GM20000 (cell line): Measurements from ENCODE around the gene SPC24.
"Not testable (repeated sequence)": the region's sequence is repeated elsewhere in the genome, so short reads cannot be mapped to it uniquely, and the experiment has no call there.

Experiments
- DNase-seq: peaks from one replicate; pipeline ENCODE4 v3.0.0; 2012; ENCODE audit warnings: low spot score
- TF ChIP-seq, protein P1 (sequence below): IDR thresholded peaks from 2 replicates; pipeline ENCODE4 v1.5.1; 2012; ENCODE audit warnings: mild to moderate bottlenecking, control low read depth; ENCODE audit errors: extremely low read depth, missing control alignments

The SPC24 gene

DNA sequence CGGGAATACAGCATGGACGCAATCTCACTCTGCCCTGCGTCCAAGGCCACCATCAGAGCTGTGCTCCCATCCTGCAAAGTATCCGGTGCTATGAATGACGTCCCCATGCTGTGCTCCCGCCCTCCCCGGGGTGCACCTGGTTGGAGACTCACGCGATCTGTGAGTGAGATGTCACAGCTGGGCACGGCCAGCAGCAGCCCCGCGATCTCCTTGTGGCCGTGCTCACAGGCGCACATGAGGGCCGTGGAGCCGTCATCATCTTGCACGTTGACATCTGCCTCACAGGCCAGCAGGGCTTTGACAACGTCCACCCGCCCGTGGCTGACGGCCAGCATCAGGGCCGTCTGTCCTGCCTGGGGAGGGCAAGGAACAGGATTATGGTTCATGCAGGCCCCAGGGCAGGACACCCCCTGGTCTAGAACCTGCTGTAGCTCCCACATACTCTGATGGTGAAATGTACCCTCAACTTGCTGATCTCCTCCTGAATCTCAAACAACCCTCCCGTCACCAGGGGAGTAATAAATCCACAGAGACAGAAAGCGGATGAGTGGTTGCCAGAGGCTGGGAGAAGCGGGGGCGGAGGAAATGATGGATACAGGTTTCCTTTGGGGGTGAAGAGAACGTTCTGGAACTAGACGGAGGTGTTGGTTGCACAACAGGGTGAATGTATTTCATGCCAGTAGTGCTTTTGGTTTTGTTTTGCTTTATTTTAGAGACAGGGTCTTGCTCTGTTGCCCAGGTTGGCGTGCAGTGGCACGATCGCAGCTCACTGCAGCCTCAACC lies 14.5 kb upstream of the SPC24 start:
- DNase-seq: no peak
- TF ChIP-seq, protein P1, sequence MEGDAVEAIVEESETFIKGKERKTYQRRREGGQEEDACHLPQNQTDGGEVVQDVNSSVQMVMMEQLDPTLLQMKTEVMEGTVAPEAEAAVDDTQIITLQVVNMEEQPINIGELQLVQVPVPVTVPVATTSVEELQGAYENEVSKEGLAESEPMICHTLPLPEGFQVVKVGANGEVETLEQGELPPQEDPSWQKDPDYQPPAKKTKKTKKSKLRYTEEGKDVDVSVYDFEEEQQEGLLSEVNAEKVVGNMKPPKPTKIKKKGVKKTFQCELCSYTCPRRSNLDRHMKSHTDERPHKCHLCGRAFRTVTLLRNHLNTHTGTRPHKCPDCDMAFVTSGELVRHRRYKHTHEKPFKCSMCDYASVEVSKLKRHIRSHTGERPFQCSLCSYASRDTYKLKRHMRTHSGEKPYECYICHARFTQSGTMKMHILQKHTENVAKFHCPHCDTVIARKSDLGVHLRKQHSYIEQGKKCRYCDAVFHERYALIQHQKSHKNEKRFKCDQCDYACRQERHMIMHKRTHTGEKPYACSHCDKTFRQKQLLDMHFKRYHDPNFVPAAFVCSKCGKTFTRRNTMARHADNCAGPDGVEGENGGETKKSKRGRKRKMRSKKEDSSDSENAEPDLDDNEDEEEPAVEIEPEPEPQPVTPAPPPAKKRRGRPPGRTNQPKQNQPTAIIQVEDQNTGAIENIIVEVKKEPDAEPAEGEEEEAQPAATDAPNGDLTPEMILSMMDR: no peak

DNA sequence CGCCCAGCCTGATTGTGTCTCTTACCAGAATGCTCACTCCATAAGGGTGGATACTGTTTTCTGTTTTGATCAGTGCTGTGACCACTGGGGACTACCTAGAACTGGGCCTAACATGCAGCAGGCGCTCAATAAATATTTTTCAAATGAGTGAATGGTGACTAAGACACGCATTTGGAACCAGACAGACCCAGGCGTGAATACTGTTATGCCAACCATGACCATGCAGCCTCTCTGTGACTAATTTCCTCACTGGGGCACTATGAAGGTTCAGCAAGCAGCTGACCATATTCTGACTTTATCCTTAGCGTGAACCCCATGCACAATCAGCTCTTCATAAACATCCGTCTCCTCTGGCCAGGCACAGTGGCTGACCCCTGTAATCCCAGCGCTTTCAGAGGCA lies 13.0 kb upstream of the SPC24 start:
- no peak for DNase-seq
- TF ChIP-seq, protein P1: no peak

DNA sequence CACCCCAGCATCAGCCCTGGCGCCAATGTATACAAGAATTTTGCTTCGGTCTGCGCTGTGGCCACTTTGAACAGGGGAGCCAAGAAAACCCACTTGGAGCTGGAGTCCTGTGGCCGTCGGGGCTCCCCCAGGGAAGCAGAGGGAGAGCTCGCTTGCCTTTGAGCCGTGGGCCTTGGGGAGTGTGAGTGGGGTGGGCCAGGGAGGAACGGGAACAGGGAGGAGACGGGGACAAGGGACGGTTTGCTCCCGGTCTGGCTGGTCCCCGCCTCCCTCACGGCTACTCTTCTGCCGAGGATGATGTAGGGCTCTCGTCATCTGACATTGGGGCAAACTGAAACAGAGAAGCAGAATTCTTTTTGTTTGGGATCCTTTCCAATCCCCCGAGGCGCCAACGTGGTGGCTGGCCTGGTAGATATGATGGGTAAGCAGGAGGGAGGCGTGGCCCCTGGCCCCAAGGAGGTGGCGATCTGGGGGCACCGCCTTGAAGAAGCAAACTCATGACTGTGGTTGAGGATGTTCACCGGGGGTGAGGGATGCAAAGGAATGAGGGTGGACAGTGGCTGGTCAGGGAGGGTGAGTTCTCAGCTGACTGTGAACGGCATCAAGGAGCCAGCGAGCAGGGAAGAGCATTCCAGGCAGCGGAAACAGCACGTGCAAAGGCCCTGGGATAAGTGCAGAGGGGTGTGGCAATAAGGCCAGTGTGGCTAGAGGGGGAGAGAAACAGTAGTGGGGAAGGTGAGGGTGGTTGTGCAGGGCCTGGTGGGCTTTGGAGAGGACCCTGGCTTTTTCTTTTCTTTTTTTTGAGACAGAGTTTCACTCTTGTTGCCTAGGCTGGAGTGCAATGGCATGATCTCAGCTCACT lies 10.9 kb upstream of the SPC24 start:
- DNase-seq: no peak
- TF ChIP-seq, protein P1: no peak

DNA sequence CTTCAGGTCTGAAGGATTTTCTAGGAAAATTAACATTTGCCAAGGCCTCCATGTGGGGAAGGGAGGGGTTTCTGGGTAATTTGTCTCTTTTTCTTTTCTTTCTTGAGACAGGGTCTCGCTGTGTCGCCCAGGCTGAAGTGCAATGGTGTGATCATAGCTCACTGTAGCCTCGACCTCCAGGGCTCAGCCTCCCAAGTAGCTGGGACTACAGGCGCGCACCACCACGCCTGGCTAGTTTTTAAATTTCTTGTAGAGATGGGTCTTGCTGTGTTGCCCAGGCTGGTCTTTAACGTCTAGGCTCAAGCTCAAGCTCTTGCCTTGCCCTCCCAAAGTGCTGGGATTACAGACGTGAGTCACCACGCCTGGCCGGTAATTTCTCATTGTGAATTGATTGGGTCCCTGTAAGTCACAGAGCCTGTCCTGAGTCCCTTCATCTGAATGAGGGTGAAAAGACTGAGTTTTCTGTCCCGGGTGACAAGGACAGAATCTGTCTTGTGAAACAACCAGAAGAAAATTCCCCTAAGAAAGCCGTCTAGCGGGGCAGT lies 10.0 kb upstream of the SPC24 start:
- TF ChIP-seq, protein P1: no peak
- DNase-seq: no peak

DNA sequence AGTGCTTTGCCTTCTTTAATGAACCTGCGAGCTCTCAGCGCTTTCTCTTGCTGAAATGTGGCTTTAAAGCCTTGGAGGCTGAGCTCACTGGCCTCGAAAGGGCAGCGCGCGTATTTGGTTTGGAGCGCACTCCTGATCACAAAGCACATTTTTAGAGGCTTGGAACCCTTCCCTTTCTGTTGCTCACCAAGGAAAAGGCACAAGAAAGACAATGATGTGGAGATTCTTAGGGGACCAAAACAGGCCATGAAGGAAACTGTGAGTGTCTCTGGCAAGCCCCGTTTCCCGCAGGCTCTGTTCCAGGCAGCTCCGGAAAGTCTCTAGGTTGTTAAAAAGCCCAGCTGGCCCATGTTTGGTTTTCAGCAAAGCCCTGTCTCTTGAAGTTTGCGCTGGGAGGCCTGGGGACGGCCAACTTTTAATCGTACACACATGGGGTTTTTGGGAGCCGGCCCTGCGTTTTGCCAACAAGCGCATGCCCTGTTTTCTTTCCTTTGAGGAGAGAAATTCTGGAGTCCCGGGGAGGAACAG lies 9.4 kb upstream of the SPC24 start:
- TF ChIP-seq, protein P1: no peak
- DNase-seq: no peak

DNA sequence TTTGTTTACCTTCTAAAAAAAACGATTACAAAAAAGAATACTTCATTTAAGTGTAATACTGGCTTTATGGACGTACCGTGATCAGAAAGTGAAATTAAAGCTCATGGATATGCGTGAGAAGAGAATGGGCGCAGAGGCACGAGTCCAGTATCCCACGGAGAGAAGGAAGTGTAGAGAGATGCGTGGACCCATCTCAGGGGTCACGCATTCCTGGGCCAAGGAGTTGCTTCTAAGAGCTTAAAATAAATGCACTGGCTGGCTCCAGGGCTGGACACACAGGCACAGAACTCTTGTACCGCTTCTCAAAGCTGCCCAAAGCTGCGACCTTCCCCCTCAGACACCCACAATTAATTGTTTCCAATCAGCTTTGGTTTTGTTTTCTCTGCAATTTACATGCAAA lies 8.7 kb upstream of the SPC24 start:
- no peak for DNase-seq
- TF ChIP-seq, protein P1: no peak

DNA sequence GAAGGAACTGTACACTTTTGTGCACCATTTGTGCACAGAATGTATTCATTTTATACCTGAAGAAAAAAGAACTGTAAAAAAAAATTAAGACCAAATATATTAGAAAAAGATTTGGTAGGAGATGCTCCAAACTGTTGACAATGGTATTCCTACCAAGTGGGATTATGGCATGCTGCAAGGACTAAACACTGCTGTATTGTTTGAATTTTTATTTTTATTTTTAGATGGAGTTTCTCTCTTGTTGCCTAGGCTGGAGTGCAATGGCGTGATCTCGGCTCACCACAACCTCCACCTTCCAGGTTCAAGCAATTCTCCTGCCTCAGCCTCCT lies 4.8 kb upstream of the SPC24 start:
- not testable (repeated sequence) for DNase-seq
